ENCODE results near the gene GFRA1.
"Not testable (repeated sequence)": the region's sequence is repeated elsewhere in the genome, so short reads cannot be mapped to it uniquely, and the experiment has no call there.

GFRA1 gene

DNA sequence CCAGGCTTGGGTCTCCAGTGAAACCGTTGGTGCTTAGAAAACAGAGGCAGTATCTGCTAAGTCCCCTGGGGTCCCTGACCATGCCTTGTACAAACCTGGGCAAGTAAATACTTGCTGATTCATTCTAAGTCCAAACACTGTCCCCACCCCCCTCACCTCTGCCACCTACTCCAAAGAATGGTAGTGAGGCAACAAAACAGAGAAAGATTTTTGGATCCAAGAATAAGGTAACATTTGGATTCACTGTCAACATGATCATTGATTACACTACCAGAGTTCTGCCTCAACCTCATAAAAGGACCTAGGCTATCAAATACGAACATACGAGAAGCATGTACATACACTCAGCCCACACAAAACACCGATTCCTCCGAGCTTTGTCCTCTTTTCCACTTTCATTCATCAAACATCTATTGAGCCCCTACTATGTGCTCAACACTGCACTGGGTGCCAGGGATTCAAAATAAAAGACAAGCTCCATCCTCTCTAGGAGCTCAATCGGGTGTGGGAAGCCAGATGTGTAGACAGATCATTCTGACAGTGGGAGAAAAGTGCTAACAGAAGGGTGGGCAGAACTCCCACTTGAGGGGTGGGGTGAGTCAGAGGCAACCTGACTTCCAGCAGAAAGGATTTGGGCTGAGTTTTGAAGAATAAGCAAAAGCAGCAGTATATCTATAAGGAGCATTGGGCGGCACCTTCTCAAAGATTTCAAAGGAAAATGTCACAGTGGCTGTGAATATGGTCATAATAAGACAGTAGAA is 71.2 kb downstream of the GFRA1 start:
- in situ Hi-C loops (cut with MboI; ENCODE audit: low sequenced_read_pairs): no loop called here

DNA sequence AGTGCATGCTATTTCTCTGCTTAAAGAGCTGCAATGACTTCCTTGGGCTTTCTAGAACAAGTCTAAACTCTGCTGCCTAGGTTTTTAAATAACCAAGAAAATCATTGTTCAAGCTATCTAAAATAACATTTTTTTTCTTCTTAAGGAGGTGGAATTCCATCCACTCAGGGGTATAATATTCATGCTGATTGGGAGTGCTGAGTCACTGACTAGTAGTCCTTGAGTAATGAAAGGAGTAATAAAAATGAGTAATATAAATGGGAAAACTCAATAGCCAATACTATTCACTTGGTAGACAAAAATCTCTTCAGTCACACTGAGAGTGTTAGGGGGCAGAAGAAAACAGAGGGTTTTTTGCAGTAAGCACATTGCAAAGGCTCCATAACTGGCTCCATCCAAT is 72.0 kb downstream of the GFRA1 start:
- in situ Hi-C loops (cut with MboI; ENCODE audit: low sequenced_read_pairs): no loop called here

DNA sequence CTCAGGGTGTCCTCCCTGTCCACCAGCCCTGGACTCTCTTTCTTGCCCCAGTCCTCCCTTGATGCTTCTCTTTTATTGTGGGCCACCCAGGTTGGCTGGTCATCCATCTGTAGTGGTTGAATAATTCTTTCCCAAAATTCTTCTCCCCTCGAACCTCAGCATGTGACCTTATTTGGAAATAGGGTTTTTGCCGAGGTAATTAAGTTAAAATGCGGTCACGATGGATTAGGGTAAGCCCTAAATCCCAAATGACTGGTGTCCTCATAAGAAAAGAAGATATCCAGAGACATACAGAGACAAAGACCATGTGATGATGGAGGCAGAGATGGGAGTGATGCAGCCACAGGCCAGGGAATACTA is 74.3 kb downstream of the GFRA1 start:
- in situ Hi-C loops (cut with MboI; ENCODE audit: low sequenced_read_pairs): no loop called here

DNA sequence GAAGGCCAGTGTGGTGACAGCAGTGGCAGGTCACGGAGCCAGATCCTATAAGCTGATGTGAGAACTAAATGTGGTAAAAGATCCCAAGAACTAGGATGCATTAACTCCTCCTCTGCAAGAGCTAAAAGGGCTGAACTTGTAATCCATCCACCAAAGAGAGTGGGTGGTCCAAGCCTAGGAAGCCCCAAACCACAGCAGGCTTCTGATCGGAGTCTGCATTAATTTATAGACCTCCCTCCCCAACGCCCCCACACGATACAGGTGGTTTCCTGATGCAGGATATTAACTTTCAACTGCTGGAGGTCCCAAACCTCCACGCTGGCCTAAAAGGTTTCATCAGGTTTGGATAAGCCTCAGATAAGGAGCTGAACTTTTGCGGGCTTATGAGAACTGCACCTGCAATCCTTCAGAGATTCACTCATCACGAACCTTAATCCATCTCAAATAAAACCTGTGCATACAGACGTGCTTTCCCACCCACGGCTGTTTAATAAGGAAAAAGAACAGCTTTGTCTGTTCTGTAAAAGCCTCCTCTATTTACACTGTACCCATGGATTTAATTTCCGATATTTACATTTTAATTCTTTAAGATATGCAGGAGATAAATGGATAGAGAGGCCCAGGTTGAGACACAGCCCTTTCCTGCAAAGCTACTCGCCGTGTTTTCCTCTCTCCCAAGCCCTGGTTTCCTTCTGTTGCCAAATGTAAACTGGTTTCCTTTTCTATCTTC is 74.9 kb downstream of the GFRA1 start:
- in situ Hi-C loops (cut with MboI; ENCODE audit: low sequenced_read_pairs): no loop called here

DNA sequence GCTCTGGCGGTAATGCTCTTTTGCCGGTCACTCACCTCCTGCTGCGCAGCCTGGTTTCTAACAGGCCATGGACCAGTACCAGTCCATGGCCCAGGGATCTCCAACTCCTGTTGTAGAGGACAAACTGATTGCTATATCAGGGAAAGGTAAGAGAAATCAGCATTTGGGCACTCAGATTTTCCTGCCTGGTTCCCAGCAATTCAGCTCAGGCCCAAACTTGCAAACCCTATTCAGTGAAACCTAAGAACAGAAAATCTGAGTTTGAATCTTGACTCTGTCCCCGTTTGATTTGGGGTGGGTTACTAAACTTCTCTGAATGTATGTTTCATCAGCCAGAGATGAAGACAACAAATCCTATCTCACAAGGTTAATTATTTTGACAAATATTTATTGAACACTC is 77.4 kb downstream of the GFRA1 start:
- in situ Hi-C loops (cut with MboI; ENCODE audit: low sequenced_read_pairs): no loop called here

DNA sequence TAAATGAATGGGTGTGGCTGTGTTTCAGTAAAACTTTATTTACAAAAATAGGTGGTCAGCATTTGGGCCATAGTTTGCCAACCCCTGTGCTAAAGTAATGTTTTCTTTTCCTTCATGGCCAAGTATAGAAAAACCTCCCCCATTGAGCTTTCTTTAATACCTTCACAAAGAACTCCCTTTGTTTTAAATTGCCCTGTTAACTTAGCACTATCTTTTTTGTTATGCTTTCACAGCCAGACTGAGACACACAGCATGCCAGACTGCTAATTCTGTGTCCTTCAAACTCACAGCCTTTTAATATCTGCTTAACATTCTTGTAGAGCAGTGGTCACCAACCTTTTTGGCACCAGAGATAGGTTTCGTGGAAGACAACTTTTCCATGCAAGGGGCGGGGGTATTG is 78.0 kb downstream of the GFRA1 start:
- in situ Hi-C loops (cut with MboI; ENCODE audit: low sequenced_read_pairs): no loop called here

DNA sequence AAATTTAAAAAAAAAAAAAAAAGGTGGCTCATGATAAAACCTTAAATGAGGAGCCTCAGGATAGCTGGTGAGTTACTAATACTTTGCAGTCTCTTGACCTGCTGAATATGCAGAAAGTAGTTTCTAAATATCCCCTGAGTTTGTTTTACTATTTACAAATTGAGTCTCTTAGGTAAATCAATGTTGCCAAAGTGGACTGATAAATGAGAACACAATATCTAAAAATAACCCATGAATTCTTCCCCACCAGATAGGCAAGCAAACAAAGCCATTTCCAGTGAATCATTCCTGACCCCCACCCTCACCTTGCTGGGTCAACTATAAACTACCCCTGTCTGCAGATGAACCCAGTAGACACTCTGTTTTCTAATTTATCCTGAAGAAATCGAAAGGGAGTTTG is 78.9 kb downstream of the GFRA1 start:
- in situ Hi-C loops (cut with MboI; ENCODE audit: low sequenced_read_pairs): no loop called here

DNA sequence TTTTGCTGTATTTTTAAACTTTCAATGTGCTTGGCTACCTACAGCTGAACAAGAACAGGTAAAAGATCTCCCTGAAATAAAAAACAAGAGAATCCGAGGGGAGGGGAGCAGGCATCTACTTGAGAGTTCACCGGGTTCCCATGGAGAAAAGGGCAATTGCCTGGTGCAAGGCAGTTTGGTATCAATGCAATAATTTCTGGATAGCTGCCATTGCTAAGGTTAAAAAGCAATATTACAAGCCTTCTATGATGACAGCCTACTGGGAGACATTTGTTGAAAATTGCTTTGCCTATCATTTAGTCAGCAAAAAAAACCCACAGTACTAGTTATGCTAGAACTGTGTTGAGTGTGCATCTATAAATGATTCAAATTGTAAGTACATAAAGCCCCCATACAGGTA is 82.1 kb downstream of the GFRA1 start:
- in situ Hi-C loops (cut with MboI; ENCODE audit: low sequenced_read_pairs): no loop called here

DNA sequence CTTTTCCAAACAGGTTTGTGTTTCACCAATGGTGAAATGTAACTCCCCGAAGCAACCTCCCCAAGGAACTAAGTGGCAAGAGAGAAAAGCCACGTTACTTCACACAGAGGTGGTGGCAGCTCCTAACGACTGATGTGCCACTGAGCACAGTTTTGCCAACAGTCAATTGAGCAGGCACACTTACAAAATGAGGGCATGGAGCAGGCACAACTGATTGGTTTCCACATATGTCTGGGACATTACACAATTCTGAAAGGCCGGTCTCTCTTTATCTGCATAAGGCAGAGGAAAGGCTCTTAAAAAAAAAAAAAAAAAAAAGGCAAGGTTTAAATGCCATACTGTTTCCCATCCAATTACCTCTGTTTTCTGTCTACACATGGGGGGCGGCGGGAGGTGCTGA is 86.7 kb downstream of the GFRA1 start:
- in situ Hi-C loops (cut with MboI; ENCODE audit: low sequenced_read_pairs): no loop called here

DNA sequence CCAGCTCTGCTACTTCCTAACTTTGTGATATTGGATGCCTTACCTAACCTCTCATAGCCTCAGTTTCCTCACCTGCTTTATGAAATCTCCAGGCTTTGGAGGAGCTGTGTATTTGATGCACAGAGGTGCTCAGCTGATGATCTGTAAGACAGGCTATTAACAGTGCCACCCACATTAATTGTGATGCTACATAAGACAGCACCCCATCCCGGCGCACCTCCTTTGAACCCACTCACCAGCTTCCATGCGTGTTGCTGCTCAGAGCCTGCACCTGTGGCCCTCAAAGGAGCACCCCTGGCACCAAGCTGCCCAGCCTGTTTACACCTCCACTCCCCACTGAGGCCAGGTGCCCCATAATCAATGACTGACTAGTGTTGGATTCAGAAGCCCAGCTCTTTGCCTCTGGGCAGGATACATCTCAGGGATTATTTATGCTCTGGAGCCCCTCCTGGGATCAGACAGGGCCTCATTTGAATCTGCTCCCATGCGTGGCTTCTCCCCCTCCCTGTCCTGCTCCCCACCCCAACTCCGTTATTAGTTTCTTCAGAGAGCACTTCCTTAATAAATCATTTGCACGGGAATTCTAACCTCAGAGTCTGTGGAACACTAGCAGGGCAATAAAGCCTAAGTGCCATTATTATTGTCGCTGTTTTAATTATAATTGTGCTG is 87.7 kb downstream of the GFRA1 start:
- in situ Hi-C loops (cut with MboI; ENCODE audit: low sequenced_read_pairs): no loop called here

DNA sequence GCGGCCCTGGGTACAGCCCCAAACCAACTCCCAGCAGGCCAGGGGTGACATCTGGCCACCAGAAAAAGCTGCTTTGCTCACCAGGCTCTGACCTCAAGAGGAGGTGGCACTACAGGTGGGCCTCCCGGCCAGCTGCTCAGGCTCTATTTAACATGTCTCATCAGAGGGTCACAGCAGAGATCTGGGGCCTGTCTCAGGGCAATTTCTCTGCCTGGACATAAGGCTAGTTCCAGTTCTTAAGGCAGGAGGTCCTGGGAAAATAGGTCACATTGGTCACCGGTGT is 88.6 kb downstream of the GFRA1 start:
- in situ Hi-C loops (cut with MboI; ENCODE audit: low sequenced_read_pairs): no loop called here

DNA sequence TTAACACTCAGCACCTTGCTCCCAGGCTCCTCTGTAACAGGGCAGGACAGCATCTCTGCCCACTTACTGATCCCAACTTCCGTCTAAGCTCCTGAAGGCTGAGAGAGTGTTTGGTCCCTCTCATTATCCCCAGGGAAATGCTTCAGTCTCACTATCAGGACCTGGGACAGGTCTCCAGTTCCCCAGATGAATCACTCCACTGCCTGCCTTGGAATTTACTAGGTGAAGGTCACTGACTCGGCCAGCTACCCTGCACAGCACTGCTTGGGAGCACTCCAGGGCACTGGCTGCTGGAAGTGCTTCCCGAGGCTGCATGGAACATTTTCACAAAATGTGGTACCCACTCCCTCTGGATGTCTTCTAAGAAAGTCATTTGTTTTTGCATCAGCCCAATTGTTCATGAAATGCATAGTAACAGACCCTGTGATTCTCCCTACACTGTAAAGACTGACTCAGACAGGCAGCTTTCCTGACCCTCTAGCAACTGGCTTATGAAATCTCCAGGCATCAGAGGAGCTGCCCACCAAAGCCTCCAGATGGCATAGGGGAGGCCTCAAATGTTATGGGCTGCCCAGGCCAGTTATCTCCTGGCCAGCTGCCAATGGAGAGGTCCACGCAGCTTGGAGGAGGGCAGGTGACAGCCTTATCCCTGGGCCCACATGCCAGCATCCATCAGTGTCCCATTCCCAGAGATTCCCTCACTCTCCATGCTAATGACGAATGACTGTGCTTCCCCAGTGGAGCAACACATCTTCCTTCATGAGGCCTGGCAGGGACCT is 89.1 kb downstream of the GFRA1 start:
- in situ Hi-C loops (cut with MboI; ENCODE audit: low sequenced_read_pairs): no loop called here

DNA sequence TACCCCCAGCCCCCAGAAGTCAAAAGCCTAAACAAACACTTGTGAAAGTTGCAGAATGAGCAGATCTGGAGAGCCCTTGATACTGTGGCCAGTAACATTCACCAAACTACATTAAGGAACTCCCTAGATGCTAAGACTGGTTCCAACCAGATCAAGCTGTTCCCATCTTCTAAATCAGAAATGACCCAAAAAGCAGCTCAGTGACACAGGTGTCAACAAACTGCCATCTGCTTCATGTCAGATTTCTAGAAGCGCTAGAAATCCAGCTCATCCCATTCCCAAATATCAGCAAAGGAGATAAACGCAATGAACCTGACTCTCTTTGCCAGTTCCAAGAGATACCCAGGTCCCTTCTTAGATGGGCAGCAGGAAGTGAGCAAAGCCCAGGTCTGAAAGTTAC is 90.6 kb downstream of the GFRA1 start:
- in situ Hi-C loops (cut with MboI; ENCODE audit: low sequenced_read_pairs): no loop called here

DNA sequence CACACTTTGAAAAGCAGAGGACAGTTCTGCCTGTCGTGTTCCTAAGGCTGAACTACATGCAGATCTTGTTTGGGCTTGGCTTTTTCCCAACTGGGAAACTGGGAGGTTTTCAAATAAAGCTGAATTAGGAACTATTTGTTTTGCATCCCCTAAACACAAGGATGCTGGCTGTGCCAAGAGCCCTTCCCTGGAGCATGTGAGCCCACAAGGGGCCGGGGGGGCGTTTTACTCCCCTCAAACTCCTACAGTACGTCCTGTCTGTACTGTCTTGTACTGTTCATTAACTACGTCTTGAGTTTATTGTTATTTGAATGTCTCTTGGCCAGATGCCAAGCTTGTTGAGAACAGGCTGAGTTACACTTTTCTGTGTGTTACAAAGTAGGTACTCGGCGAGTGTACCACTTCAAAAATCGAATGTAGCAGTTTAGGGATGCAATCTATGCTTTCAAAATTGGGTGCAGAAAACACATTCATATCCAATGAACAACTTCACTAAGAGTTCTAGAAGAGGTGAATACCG is 94.9 kb downstream of the GFRA1 start:
- in situ Hi-C loops (cut with MboI; ENCODE audit: low sequenced_read_pairs): no loop called here

DNA sequence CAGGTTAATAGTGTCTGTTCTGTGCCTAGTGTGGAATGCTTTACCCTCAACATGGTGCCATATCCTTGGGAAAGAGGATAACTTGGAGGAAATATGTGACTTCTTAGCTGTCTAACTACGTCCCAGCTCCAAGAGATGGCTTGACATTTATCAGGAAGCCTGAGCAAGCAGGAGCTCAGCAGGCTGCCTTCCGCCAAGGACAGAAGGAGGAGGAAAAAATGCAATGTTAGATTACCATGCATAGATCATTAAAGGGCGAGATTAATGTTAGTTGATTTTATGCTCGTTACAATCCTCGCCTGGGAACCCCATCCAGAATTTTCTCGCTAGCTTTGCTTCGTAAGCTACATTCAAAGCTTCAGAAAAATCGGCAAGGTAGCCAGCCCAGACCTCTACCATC is 97.8 kb downstream of the GFRA1 start:
- in situ Hi-C loops (cut with MboI; ENCODE audit: low sequenced_read_pairs): no loop called here

DNA sequence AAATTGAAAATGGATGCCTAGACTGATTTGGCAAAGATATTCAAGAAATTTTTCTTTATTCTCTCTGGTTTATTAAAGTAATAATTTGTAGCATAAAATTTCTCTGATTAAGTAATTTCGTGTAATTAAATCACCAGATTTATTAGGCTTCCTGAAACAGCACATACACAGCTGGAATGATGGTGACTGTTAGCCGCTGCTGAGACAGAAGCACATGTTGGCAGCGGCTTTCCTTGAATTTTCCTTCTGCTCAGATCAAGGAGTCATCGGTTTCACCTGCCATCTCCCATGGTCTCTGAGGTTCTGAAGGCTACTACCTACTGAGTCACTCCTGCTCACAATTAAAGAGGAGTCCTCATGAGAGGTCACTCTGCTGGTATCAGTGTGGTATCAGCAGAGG is 101.5 kb downstream of the GFRA1 start:
- in situ Hi-C loops (cut with MboI; ENCODE audit: low sequenced_read_pairs): no loop called here

DNA sequence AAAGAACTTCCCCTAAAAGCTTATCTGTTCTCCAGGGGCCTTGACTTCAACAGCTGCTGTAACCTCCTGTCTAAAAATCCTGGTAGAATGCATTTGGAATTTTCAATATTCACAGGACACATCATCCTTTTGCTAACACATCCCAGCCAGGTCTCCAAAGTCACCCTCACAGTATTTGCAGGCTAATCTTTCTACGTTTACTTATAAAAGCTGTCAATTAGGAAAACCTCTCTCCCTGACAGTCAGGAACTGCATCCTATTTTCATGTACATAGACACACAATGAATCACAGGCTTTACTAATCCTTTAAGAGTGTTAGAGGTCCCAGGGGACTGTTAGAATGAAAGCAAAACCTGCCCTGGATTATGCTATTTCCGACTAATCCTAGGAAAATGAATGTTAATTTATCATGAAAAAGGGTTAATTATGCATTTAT is 102.2 kb downstream of the GFRA1 start:
- in situ Hi-C loops (cut with MboI; ENCODE audit: low sequenced_read_pairs): no loop called here

DNA sequence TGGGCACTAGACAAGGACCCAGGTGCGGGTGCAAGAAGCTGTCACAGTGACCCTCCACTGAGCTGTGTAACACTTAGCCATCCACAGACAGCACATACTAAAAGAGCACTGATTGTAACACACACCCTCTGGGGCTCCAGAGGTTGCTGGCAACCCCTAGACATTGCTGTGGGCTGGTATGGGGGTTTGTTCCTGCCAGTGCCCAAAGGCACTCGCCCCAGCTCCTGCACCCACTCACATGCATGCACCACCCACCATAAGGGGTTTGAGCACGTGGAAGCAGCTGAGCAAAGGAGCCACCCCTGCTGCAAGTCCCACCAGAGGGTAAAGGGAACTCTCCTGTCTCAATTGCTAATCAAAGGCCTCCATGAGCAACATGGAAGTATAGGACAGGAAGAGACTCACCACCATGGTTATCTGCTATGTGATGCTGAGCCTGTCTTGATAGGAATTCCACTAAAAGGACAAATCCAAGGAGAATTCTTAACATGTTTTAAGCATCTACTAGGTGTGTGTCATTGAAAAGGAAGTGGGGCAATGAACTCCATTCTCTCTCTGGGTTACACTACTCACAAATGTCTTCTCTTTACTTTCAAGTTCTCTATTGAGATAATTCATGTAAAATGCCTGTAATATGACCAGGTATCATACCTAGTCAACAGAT is 103.1 kb downstream of the GFRA1 start:
- in situ Hi-C loops (cut with MboI; ENCODE audit: low sequenced_read_pairs): no loop called here

DNA sequence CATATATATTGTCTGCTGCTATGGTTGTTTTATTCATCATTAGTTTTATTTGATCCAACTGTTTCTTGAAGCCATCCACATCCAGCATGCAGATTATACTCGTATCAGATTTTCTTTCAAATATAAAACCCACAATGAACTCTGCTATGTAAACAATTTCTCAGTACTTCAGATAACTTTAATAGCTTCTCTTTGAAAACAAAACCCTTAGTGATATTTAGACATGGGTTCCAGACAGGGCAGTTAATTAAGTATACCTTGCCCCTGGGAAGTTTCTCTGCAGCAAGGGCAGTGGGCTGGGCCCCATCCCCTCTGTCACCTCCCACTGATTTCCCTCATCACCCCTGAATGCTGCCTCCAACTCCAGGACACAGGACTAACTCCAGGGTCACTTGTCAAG is 104.3 kb downstream of the GFRA1 start:
- in situ Hi-C loops (cut with MboI; ENCODE audit: low sequenced_read_pairs): no loop called here

DNA sequence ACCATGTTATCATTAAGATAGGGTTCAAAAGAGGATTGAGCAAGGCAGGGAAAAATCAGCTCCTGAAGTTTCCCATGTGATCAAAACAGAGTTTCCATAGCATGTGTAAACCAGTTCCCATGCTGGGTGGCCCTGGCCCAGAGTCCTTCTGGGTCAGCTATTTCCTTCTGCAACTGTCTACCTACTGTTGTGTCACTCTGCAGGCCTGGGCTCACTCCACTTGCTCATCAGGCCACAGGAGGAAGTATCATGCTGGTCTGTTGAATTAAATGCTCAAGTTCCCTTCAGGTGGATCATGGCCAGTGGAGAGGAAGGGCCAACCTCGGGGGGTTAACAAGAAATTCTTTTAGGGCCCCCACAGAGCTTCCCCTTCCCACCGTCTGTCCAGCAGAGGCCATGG is 104.7 kb downstream of the GFRA1 start:
- in situ Hi-C loops (cut with MboI; ENCODE audit: low sequenced_read_pairs): no loop called here

DNA sequence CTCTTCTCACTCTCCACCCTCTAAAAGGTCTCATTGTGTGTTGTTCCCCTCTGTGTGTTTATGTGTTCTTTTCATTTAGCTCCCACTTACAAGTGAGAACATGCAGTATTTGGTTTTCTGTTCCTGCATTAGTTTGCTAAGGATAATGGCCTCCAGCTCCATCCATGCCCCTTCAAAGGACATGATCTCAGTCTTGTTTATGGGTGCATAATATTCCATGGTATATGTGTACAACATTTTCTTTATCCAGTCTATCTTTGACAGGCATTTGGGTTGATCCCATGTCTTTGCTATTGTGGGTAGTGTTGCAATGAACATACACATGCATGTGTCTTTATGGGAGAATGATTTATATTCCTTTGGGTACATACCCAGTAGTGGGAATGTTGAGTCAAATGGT is 107.1 kb downstream of the GFRA1 start:
- in situ Hi-C loops (cut with MboI; ENCODE audit: low sequenced_read_pairs): not testable (repeated sequence)

Measured in HL-60/S4 treated with retinoic acid at 250 ng/mL for 4 days and 3 days (cell line).